HG03469 (cell line): ENCODE results near the gene SPATA2L.
"Not testable (repeated sequence)": the region's sequence is repeated elsewhere in the genome, so short reads cannot be mapped to it uniquely, and the experiment has no call there.

Source experiments
- ATAC-seq: cut with Tn5 transposase; IDR thresholded peaks from one replicate; pipeline ENCODE4 v1.9.1; 2021; ENCODE audit warnings: mild to moderate bottlenecking, moderate library complexity, moderate number of reproducible peaks; ENCODE audit not compliant: unreplicated experiment

The SPATA2L gene

DNA sequence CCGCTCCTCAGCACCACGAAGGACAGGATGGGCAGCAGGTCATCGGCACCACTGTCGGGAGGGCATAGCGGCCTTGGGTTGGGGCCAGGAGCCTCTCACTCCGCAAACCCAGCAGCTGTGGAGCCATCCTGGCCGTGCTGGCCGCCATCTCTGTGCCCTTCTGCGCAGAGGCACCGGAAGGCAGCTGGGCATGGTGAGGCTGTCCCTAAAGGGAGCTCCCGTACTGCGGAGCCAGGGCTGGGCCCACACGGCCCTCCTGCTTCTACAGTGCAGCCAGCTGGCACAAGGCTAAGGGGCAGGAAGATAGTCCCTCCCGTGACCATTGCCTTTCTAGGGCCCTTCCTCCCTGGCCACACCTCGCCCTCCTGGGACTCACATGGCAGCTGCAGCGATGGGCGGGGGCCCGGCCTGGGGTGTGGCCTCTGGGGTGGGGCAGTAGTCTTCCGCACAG, 7.0 kb upstream of the SPATA2L start:
- no peak for ATAC-seq

DNA sequence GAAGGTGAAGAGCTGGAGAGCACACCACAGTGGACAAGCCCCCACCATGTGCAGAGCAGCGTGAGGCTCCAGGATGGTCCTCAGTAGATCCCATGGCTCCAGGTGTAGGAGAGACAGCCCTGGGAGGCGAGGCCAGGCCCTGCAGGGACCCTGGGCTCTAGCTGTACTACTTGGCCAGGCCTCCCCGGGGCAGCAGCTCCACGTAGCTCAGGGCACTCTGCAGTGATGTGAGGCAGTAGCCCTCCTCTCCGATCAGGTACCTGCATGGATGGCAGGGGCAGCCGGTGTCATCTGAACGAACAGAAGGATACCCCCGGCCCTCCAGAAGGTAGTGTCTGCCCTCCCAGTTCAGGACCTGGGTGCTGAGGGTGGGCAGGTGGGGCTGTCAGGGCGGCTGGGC, 6.2 kb upstream of the SPATA2L start:
- ATAC-seq, result no peak

DNA sequence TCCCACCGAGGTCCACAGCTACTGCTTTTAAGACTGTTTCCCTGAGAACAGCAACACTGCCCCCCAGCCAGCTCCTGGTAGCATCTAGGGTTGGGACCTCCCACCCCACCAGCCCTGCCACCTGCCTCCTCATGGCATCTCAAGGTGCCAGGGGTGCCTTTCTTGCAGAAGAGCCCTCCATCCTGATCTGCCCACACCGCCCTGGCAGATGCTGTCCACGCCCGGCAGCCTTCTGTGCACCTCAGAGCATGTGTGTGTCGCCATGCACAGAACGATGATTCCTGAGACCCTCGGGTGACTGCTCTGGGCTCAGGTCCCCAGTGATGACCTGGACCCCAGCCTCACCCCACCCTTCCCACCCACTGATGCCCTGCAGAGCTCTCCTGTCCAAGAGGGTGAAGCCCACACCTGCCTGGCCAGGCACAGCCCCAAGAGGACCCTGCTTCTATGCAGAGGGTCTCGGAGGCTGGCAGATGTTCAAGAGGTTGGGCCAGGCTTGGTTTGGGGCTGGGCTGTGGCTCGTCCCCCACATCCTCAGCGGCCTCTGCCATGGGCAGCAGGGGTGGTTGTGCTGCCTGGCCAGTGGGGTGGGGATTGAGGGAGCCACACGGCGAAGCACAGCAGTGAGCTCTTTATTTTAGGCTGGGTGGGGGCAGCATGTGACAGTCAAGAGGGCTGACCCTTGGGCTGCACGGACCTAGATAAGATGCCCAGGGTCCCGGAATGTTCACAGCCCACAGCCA, 5.2 kb upstream of the SPATA2L start:
- ATAC-seq, result no peak

DNA sequence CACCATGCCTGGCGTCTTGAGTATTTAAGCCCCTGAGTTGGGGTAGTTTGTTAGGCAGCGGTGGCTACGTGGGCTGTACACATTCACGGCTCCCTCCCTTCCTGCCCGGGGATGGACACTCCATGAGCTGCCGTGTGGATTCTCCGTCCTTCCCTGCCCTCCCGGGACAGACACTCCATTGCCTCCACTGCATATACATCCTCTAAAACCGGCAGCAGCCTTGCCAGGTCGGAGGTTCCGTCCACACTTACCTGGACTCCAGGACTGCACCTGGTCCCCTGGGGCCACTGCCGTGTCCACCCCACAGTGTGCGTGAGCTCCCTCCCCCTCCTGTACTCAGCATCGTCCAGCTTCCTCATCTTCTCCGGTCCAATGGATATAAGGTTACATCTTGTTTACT, 3.5 kb upstream of the SPATA2L start:
- ATAC-seq, result no peak

- no peak for ATAC-seq
Observed at GRCh38 chr16:89704281-89704680, 2.8 kb upstream of the SPATA2L start.

- no peak for ATAC-seq
Observed at GRCh38 chr16:89700649-89701424, 668 bp downstream of the SPATA2L start.

- peak; percentile 36 for ATAC-seq
Observed at GRCh38 chr16:89700100-89700648, 1.3 kb downstream of the SPATA2L start.

- ATAC-seq, result not testable (repeated sequence)
Observed at GRCh38 chr16:89699629-89700099, 1.8 kb downstream of the SPATA2L start.

- not testable (repeated sequence) for ATAC-seq
Observed at GRCh38 chr16:89698717-89699116, 2.8 kb downstream of the SPATA2L start.

GRCh38 chr16:89697616-89698331, 3.7 kb downstream of the SPATA2L start:
- ATAC-seq, result no peak

- ATAC-seq, result no peak
Observed at GRCh38 chr16:89697161-89697615, 4.3 kb downstream of the SPATA2L start.

- no peak for ATAC-seq
Observed at GRCh38 chr16:89696670-89697128, 4.8 kb downstream of the SPATA2L start.

DNA sequence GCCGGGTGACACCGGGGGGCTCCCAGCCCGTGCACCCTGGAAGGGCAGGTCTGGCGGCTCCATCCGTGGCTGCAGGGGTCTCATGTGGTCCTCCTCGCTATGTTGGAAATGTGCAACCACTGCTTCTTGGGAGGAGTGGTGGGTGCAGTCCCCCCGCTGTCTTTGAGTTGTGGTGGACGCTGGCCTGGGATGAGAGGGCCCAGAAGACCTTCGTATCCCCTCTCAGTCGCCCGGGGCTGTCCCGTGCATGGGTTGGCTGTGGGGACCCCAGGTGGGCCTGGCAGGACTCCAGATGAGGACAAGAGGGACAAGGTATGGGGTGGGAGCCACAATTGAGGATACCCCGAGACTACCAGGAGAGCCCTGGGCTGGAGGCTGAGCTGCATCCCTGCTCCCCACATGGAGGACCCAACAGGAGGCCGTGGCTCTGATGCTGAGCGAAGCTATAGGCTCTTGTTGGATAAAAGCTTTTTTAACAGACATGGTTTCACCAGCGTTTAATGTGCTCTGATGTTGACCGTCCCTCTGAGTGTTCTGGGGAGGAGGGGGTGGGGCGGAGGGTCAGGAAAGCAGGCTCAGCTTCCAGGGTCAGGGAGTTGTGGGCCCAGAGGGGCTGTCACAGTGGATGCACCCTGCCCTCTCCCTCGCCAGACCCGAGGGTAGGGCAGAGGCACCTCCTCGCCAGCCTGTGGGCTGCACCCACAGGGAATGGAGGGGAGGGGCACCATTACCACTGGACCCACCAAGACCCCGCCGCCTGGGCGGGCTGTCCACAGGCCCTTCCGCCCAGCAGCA, 5.4 kb downstream of the SPATA2L start:
- no peak for ATAC-seq

- ATAC-seq, result no peak
Observed at GRCh38 chr16:89695086-89695874, 6.2 kb downstream of the SPATA2L start.

DNA sequence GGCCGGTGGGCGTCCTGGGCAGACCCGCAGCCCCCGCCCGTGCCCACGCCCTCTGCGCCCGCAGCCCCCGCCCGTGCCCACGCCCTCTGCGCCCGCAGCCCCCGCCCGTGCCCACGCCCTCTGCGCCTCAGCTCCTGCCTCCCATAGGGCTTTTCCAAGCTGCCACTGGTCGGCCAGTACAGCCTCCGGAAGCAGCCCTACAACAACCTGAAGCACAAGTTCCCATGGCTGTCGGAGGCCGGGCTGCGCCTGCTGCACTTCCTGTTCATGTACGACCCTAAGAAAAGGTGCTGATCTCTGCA, 6.8 kb downstream of the SPATA2L start:
- ATAC-seq, result not testable (repeated sequence)

- no peak for ATAC-seq
Observed at GRCh38 chr16:89693931-89694783, 7.3 kb downstream of the SPATA2L start.

DNA sequence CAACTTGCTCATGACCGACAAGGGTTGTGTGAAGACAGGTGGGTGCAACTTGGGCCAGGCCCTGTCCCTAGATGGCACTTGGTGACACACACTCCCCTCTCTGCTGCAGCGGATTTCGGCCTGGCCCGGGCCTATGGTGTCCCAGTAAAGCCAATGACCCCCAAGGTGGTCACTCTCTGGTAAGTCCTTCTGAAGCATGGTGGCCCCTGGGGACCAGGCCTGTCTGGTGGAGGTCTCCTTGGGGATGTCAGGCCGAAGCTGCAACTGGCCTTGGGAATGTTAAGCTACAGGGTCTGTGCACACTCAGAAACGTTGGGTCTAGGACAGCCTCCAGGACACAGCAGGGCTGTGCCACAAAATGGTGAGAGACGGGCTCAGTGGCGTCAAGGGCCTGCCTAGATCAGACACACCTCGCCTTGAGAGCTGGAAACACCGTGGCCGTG, 8.2 kb downstream of the SPATA2L start:
- ATAC-seq, result no peak

DNA sequence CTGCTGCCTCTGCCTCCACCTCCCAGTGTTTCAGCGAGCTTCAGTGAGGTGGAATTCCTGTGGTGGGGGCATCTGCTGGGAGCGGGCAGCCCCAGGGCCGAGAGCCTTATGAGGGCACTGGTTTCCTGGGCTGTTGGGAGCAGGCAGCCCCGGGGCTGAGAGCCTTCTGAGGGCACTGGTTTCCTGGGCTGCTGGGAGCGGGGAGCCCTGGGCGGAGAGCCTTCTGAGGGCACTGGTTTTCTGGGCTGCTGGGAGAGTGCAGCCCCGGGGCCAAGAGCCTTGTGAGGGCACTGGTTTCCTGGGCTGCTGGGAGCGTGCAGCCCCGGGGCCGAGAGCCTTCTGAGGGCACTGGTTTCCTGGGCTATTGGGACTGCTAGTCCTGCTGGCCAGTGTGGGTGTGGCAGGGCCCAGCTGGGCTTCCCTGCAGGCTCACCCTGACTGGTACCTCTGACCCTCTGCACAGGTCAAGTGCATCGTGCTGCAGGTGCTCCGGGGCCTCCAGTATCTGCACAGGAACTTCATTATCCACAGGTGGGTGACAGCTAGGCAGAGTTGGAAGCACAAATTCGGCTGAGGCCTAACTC, 9.4 kb downstream of the SPATA2L start:
- no peak for ATAC-seq
